HepG2 (cell line): ENCODE measurements around the gene CALCB. TPM values are rescaled to one million over a fixed set of nuclear protein-coding genes. Genes with fewer than 3 reads are reported as not detected.

Experiments
- CCAR2 ChIP-seq: fragments of 200-400 bp; formaldehyde crosslinking; optimal IDR thresholded peaks from 2 replicates; pipeline ENCODE3; 2018; ENCODE audit warnings: low read depth, mild to moderate bottlenecking, low read length, moderate library complexity
- MAF1 ChIP-seq: sonication (generic); formaldehyde crosslinking; IDR thresholded peaks from 2 replicates; pipeline ENCODE4 v1.5.0; 2020; ENCODE audit warnings: missing genetic modification reagents, borderline replicate concordance
- NFAT5 ChIP-seq: sonication (generic); formaldehyde crosslinking; IDR thresholded peaks from 2 replicates; pipeline ENCODE4 v1.4.0; 2020; ENCODE audit warnings: missing genetic modification reagents
- NFKB2 ChIP-seq: sonication (generic); formaldehyde crosslinking; IDR thresholded peaks from 2 replicates; pipeline ENCODE4 v1.4.0; 2020; ENCODE audit warnings: missing genetic modification reagents, borderline replicate concordance
- ZMYM4 ChIP-seq: sonication (generic); formaldehyde crosslinking; IDR thresholded peaks from 2 replicates; pipeline ENCODE4 v1.8.1; 2023; ENCODE audit warnings: mild to moderate bottlenecking, missing genetic modification reagents
- ZNF256 ChIP-seq: sonication (generic); formaldehyde crosslinking; conservative IDR thresholded peaks from 2 replicates; pipeline ENCODE4 v1.4.0; 2020; ENCODE audit warnings: missing genetic modification reagents
- ZNF329 ChIP-seq: sonication (generic); formaldehyde crosslinking; IDR thresholded peaks from 2 replicates; pipeline ENCODE4 v1.9.0; 2021; ENCODE audit warnings: low read depth, mild to moderate bottlenecking, missing genetic modification reagents
- ZNF547 ChIP-seq: sonication (generic); formaldehyde crosslinking; IDR thresholded peaks from 2 replicates; pipeline ENCODE4 v1.5.1; 2020; ENCODE audit warnings: mild to moderate bottlenecking, missing genetic modification reagents
- ZNF605 ChIP-seq: sonication (generic); formaldehyde crosslinking; IDR thresholded peaks from 2 replicates; pipeline ENCODE4 v1.8.0; 2022; ENCODE audit warnings: mild to moderate bottlenecking, missing genetic modification reagents
- polyA plus RNA-seq, 8 experiments: library from polyadenylated mRNA; depleted of rRNA in 3 of 8; stranded (reverse) in 7 of 8; unstranded in 1 of 8; fragments of >200 nt; fragmentation: Illumina TruSeq in 4 of 8; extraction: Trizol in 4 of 8; gene quantifications; 2 replicates each; pipeline versions ENCODE4 v1.2.1 to v1.2.3, GENCODE V29; 2011 to 2016; ENCODE audit warnings: low read depth in 4 of 8, missing spikeins in 1 of 8, mixed read lengths in 1 of 8; ENCODE audit not compliant: insufficient read depth in 1 of 8
- total RNA-seq, 5 experiments: library from RNA; depleted of rRNA; stranded (reverse); fragments of >200 nt; fragmentation: Illumina TruSeq; extraction: Trizol; gene quantifications; 2 replicates each; pipeline ENCODE4 v1.2.3, GENCODE V29; 2016; ENCODE audit warnings: low read depth in 1 of 5
- TF ChIP-seq, protein P1 (sequence below): sonication (generic); formaldehyde crosslinking; conservative IDR thresholded peaks from 2 replicates; pipeline ENCODE4 v1.8.1; 2023; ENCODE audit warnings: missing genetic modification reagents
- TF ChIP-seq, protein P2 (sequence below): sonication (generic); formaldehyde crosslinking; IDR thresholded peaks from 2 replicates; pipeline ENCODE4 v1.4.0; 2020; ENCODE audit warnings: missing genetic modification reagents
- TF ChIP-seq, protein P3 (sequence below): sonication (generic); formaldehyde crosslinking; conservative IDR thresholded peaks from 2 replicates; pipeline ENCODE4 v1.4.0; 2020; ENCODE audit warnings: missing genetic modification reagents

CALCB gene
- total and polyA plus RNA-seq, 2 of the 13 experiments (the other 11 are each of a cell fraction or from before 2014, with no cell fraction given), result not detected

- TF ChIP-seq NFAT5, result no peak
- TF ChIP-seq CCAR2, result no peak
- TF ChIP-seq, protein P1, sequence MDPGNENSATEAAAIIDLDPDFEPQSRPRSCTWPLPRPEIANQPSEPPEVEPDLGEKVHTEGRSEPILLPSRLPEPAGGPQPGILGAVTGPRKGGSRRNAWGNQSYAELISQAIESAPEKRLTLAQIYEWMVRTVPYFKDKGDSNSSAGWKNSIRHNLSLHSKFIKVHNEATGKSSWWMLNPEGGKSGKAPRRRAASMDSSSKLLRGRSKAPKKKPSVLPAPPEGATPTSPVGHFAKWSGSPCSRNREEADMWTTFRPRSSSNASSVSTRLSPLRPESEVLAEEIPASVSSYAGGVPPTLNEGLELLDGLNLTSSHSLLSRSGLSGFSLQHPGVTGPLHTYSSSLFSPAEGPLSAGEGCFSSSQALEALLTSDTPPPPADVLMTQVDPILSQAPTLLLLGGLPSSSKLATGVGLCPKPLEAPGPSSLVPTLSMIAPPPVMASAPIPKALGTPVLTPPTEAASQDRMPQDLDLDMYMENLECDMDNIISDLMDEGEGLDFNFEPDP, result 0 out of 2 replicates have a peak, but pooled peaks have one; percentile 53
- TF ChIP-seq ZNF256 (CRISPR knock-in tag), result no peak
- TF ChIP-seq, protein P2, sequence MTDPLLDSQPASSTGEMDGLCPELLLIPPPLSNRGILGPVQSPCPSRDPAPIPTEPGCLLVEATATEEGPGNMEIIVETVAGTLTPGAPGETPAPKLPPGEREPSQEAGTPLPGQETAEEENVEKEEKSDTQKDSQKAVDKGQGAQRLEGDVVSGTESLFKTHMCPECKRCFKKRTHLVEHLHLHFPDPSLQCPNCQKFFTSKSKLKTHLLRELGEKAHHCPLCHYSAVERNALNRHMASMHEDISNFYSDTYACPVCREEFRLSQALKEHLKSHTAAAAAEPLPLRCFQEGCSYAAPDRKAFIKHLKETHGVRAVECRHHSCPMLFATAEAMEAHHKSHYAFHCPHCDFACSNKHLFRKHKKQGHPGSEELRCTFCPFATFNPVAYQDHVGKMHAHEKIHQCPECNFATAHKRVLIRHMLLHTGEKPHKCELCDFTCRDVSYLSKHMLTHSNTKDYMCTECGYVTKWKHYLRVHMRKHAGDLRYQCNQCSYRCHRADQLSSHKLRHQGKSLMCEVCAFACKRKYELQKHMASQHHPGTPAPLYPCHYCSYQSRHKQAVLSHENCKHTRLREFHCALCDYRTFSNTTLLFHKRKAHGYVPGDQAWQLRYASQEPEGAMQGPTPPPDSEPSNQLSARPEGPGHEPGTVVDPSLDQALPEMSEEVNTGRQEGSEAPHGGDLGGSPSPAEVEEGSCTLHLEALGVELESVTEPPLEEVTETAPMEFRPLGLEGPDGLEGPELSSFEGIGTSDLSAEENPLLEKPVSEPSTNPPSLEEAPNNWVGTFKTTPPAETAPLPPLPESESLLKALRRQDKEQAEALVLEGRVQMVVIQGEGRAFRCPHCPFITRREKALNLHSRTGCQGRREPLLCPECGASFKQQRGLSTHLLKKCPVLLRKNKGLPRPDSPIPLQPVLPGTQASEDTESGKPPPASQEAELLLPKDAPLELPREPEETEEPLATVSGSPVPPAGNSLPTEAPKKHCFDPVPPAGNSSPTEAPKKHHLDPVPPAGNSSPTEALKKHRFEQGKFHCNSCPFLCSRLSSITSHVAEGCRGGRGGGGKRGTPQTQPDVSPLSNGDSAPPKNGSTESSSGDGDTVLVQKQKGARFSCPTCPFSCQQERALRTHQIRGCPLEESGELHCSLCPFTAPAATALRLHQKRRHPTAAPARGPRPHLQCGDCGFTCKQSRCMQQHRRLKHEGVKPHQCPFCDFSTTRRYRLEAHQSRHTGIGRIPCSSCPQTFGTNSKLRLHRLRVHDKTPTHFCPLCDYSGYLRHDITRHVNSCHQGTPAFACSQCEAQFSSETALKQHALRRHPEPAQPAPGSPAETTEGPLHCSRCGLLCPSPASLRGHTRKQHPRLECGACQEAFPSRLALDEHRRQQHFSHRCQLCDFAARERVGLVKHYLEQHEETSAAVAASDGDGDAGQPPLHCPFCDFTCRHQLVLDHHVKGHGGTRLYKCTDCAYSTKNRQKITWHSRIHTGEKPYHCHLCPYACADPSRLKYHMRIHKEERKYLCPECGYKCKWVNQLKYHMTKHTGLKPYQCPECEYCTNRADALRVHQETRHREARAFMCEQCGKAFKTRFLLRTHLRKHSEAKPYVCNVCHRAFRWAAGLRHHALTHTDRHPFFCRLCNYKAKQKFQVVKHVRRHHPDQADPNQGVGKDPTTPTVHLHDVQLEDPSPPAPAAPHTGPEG, result no peak
- TF ChIP-seq ZNF329, result no peak
- TF ChIP-seq NFKB2 (CRISPR knock-in tag), result peak; percentile 26; the same call in 1 of the 2 replicates
- TF ChIP-seq ZMYM4 (CRISPR knock-in tag), result 0 out of 2 replicates have a peak, but pooled peaks have one; percentile 46
- TF ChIP-seq ZNF605, result no peak
- TF ChIP-seq ZNF547 (CRISPR knock-in tag), result no peak
- TF ChIP-seq, protein P3, sequence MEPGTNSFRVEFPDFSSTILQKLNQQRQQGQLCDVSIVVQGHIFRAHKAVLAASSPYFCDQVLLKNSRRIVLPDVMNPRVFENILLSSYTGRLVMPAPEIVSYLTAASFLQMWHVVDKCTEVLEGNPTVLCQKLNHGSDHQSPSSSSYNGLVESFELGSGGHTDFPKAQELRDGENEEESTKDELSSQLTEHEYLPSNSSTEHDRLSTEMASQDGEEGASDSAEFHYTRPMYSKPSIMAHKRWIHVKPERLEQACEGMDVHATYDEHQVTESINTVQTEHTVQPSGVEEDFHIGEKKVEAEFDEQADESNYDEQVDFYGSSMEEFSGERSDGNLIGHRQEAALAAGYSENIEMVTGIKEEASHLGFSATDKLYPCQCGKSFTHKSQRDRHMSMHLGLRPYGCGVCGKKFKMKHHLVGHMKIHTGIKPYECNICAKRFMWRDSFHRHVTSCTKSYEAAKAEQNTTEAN, result no peak
- TF ChIP-seq MAF1 (CRISPR knock-in tag), result no peak
These were observed 1.1 kb downstream of the CALCB start (continued) for GRCh38 chr11:15074206-15075161.
